Measurements from ENCODE around the gene FLACC1.

DNA sequence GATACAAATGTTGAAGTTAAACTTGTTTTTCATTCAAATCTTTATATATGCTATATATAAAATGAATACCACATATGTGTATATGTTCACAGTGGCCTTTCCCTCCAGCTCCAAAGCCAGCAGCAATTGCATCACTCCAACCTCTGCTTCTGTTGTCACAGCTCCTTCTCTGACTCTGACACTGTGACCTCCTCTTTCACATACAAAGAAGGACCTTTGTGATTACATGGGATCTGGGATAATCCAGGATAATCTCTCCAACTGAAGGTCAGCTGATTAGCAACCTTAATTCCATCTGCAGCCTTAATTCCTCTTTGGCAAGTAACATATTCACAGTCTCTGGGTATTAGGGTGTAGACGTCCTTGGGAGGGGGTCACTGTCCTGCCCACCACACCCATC, 8.4 kb downstream of the FLACC1 start:
- TF ChIP-seq, protein P1, sequence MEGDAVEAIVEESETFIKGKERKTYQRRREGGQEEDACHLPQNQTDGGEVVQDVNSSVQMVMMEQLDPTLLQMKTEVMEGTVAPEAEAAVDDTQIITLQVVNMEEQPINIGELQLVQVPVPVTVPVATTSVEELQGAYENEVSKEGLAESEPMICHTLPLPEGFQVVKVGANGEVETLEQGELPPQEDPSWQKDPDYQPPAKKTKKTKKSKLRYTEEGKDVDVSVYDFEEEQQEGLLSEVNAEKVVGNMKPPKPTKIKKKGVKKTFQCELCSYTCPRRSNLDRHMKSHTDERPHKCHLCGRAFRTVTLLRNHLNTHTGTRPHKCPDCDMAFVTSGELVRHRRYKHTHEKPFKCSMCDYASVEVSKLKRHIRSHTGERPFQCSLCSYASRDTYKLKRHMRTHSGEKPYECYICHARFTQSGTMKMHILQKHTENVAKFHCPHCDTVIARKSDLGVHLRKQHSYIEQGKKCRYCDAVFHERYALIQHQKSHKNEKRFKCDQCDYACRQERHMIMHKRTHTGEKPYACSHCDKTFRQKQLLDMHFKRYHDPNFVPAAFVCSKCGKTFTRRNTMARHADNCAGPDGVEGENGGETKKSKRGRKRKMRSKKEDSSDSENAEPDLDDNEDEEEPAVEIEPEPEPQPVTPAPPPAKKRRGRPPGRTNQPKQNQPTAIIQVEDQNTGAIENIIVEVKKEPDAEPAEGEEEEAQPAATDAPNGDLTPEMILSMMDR (optimal IDR thresholded peaks at IDR 0.05 in 1 of 3, IDR thresholded peaks at IDR 0.05 in 1 of 3, conservative IDR thresholded peaks at IDR 0.05 in 1 of 3; ENCODE audit: extremely low read depth in 1 of 3, insufficient read depth in 2 of 3, low read length in 3 of 3): no peak
- no peak for TF ChIP-seq EZH2 (IDR thresholded peaks at IDR 0.05; ENCODE audit: low read length)

Measured in keratinocyte (primary cell).